CD4-positive, alpha-beta T cell treated with Interleukin-15 for 4 hours (primary cell): ENCODE data around the gene DYRK1A.
"Not testable (repeated sequence)": the region's sequence is repeated elsewhere in the genome, so short reads cannot be mapped to it uniquely, and the experiment has no call there.

ENCODE experiments used
- DNase-seq: peaks from one replicate; pipeline ENCODE4 v3.0.0-alpha.2; 2020; ENCODE audit warnings: low spot score

DYRK1A gene

DNA sequence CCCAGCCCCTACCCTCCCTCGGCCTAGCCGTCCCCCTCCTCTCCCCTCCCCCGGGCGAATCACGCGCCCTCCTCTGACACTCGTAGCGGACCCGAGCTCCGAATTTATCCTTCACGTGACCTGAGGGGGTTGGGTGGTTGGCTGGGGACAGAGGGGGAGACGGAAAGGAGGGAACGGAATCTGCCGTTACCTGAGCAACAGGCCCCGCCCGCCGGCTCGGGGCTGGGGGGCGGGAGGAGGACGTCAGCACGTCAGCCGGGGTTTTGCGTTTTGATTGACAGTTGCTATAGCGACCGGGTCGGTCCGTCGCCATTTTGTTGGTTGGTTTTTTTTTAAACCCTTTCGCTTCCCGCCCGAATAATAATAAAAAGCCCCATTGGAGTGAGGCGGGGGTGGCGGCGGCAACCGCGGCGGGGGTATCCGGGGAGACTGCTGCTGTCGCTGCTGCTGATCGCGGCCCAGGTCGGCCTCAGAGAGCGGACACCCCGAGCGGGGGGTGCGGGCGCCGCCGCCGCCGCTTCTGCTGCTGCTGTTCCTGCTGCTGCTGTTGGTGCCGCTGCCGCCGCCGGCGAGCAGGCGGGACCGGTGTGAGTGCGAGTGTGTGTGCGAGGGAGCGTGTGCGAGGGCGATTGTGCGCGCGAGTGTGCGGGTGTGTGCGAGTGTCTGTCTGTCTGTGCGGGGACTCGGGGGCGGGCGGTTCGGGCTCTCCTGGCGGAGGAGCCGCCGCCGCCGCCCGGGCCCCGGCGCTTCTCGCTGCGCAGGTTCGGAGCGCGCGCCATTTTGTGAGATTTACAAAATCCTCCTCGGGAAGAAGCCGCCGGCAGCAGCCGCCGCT lies at the start of gene DYRK1A:
DYRK1A (plus strand) TSS at position 292 of the 835 bp plus-strand sequence. CDS start 53,602 bp downstream, outside the sequence.
- DNase-seq: peak; percentile 99

DNA sequence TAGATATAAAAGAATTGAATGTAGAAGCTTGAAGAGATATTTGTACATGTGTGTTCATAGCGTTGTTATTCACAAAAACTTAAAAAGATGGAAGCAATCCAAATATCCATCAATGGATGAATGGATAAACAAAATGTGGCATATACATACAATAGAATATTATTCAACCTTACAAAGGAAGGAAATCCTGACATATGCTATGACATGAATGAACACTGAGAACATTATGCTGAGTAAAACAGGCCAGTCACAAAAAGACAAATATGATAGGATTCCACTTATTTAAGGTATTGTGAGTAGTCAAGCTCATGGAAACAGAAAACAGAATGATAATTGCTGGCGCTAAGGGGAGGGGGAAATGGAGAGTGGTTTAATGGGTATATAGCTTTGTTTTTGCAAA lies 47.0 kb upstream of the DYRK1A start:
- DNase-seq: no peak

DNA sequence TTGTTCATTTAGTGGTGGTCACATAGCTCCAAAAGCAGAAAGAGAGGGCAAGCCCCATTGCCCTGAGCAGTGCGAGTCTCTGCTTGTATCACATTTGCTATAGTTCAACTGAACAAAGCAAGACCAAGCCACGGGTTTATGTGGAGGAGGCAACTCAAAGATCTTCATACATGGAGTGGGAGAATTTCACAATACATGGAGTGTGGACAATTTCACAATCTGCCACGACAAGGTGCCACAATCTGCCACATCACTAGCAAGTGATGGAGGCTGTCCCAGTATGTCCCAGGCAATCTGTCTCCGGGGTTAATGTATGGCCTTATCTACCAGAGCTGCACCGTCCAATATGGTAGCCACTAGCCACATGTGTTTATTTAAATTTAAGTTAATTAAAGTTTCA lies 44.5 kb upstream of the DYRK1A start:
- DNase-seq: no peak

DNA sequence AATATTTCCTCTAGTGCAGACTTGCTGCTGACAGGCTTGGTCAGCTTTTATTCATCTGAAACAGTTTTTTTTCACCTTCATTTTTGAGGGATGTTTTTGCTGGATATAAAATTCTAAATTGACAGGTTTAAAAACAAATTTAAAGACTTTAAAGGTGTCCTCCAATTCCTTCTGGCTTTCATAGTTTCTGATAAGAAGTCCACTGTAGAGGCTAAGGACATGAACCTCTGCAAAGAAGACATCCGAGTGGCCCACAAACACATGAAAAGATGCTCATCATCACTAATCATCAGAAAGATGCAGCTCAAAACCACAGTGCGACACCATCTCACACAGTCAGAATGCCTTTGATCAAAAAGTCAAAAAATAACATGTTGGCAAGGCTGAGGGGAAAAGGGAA lies 42.0 kb upstream of the DYRK1A start:
- DNase-seq: no peak

DNA sequence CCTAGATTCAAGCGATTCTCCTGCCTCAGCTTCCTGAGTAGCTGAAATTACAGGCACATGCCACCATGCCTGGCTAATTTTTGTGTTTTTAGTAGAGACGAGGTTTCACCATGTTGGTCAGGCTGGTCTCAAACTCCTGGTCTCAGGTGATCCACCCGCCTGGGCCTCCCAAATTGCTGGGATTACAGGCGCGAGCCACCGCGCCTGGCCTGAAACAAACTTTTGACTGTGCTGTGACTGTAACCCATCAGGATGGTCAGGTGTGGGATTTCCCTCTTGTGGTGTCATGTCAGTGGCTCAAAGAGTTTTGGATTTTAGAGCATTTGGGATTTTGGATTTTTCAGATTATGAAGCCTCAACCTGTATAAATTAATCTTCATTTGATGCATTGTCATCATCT lies 38.4 kb upstream of the DYRK1A start:
- not testable (repeated sequence) for DNase-seq

DNA sequence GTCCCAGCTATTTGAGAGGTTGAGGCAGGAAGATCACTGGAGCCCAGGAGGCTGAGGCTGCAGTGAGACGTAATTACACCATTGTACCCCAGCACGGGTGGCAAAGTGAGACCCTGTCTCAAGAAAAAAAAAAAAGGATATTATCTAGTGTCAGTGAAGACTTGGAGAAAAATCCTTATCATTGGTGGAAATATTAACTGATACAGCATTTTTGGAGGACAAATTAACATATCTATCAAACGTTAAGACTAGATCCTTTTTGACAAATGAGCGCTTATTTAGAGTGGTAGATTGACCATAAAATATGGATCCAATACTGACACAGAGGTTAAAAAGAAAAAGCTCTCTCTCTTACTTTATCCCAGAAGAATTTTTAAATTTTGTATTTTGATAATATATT lies 35.2 kb upstream of the DYRK1A start:
- DNase-seq: no peak

DNA sequence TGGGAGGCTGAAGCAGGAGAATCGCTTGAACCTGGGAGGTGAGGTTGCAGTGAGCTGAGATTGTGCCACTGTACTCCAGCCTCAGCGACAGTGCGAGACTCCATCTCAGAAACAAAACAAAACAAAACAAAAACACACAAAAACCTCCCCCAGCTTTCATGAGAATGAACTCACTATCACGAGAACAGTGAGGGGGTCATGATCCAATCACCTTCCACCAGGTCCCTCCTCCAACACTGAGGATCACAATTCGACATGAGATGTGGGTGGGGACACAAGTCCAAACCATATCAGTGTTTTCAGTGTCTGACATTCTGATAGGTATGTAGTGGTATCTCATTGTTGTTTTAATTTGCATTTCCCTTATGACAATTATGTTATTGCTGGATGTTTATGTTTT lies 31.5 kb upstream of the DYRK1A start:
- DNase-seq: no peak

DNA sequence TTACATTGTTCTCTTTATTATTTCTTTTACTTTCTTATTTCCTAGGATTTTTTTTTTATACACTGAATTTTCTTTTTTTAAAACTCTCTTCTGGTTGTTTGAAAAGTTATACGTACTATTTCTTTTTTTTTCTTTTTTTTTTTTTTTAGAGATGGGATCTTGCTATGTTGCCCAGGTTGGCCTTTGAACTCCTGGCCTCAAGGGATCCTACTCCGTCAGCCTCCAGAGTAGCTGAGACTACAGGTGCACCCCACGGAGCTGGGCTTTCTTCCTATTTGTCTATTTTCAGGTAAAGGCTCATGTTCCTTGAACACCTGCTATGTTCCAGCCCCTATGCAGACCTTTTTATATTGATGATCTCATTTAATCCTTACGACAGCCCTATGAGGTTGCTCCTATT lies 29.4 kb upstream of the DYRK1A start:
- no peak for DNase-seq

DNA sequence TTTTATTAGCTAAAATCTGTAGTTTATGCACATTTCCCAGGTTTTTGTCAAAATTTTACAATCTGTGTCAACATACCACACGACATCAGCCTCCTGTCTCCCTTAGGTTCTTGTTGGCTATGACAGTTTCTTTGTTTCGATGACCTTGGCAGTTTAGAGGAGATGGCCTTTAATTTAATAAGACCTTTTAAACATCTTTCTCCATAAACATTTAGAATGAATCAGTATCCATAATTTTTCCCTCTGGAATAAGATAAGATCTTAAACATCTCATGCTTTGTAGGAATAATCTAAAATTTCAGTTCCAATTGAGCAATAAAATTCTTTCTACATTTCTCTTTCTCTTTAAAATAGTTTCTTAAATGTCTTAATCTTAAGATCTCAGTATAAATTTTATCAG lies 28.7 kb upstream of the DYRK1A start:
- DNase-seq: no peak

DNA sequence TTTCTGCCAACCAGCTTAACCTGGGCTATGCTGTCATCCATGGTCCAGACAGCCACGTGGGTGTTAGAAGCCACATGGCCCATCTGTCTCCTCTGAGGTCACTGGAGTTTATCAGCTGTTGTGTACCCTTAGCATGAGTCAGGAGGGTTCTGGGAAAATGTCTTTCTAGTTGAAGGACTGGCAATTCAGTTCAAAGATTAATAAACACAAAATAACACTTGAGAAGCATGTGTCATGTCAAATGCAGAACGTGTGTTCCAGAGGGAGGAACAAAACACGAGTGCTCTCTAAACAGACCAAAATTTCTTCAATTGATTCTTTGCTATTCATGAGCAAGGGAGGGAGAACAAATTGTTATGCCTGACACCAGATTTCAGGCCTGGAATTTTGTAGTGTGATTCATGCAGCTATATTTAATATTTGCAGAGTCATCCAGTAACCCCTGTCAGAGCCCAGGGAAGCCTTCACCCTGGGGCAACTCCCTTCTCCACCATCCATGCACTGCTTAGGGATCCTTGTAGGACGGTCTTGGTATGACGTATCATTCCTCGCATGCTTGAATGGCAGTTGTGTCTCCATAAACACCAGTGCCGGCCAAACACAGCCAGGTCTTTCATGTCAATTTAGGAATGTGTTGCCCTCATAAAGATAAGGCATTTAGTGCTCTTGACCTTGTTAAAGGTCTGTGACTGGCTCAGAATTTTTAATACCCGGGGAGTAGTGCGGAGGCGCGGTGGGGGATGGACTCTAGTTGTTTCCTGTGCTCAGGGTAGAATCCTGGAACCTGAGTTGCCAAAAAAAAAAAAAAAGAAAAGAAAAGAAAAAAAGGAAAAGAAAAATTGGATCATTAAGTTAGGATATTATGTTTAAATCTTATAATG lies 27.7 kb upstream of the DYRK1A start:
- DNase-seq: no peak

DNA sequence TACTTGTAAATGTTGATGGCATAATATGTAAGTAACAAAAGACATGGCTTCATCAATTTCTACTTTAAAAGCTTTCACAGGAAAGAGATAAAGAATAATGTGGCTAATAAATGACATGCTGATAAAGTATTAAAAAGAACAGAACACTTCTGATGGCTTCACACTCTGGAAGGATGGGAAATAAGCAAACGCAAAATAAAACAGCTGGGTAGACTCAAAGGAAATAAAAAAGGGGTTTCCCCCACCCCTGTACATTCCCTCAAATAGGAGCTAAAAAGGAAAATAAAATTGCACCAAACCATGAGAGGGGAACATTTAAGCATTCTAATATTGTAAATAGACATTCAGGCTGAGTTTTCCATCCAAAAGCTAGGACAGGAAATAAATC lies 27.0 kb upstream of the DYRK1A start:
- no peak for DNase-seq

DNA sequence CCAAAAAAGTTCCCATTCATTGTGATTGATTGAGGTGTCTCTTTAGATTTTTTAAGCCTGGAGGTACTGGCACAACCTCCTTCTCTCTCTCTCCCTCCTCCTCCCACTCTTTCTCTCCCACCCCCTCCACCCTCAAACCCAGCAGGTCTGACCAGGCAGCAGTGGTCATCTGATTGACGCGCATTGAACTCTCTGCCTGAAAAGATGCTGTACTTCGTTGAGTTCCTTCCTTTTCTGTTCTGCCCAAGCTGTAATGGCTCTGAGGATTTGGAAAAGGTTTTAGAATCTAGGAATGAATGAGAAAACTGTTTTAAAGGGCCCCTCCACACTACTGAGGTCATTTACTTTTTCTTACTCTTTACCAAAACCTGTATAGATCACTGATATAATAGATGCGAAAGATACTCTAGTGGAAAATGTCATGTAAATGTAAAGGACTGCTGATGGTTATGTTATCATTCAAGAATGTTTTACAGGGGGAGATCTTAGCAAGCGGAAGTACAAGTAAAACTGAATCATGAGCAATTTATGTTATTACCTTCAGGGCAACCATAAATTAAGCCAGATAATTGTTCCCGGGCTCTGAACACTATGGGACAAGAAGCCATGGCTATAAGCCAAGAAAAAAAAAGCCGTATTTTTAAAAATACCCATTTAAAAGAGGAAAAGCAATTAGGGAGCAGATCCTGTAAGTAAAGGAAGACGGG lies 25.2 kb upstream of the DYRK1A start:
- DNase-seq: no peak

DNA sequence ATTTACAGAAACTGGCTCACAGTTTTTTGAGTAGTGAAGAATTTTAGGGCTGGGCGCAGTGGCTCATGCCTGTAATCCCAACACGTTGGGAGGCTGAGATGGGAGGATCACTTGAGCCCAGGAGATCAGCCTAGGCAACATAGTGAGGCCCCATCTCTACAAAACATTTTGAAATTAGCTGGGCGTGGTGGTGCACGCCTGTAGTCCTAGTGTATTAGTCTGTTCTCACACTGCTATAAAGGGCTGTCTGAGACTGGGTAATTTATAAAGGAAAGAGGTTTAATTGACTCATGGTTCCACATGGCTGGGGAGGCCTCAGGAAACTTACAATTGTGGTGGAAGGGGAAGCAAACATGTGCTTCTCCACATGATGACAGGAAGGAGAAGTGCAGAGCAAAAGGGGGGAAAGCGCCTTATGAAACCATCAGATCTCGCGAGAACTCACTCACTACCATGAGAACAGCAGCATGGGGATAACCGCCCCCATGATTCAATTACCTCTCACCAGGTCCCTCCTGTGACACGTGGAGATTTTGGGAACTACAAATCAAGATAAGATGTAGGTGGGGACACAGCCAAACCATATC lies 24.4 kb upstream of the DYRK1A start:
- DNase-seq: no peak

DNA sequence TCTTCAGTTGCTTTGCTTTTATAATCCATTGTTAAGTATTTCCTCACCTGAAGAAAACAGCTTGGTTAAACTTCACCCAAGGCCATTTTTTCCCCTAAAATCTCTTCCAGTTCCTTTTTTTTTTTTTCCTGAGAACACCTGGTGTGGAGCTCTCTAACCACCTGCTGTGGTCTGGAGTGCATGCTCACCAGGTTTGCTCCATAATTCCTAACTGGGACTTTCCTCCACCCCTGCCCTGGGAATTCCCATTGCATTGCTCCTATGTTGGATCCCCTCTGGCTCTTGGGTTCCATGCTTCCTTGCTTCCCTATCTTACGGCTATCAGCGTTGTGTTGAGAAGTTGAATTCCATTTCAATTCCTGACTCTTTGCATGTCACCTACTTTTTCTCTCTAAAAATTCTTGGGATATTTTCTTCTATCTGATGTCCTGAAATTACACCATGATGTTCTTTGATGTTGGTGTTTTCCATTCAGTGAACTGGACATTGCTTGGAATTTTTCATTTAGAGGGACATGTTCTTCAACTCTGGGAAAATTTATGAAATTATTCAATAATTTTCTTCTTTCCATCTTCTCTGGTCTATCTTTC lies 19.6 kb upstream of the DYRK1A start:
- no peak for DNase-seq

DNA sequence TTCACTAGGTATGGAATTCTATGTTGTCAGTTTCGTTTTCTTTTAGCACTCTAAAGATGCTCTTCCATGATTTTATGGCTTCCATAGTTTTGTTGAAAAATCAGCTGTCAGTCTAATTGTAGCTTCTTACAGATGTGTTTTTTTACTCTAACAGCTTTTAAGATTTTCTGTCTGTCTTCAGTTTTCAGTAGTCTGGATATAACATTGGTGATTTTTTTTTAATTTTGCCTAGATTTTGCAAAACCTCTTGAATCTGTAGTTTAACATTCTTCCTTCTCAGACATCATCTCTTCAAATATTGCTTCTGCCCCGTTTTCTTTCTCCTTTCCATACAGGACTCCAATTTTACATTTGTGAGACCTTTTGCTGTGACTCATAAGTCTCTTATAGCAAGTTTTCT lies 17.9 kb upstream of the DYRK1A start:
- no peak for DNase-seq

DNA sequence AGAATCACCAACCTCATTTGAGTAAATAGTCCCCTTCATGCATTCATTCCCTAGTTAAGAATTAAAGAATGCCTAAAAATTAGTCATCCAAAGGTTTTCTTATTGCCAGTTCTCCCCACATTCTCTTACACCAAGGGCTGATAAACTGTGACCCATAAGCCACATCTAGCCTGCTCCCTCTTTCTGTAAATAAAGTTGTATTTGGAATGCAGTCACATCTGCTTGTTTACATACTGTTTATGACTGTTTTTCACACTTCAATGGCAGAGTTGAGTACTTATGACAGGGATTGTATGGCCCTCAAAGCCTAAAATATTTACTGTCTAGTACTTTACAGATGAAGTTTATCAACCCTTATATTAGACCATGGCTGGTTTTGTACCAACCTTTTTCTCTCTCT lies 16.1 kb upstream of the DYRK1A start:
- no peak for DNase-seq

DNA sequence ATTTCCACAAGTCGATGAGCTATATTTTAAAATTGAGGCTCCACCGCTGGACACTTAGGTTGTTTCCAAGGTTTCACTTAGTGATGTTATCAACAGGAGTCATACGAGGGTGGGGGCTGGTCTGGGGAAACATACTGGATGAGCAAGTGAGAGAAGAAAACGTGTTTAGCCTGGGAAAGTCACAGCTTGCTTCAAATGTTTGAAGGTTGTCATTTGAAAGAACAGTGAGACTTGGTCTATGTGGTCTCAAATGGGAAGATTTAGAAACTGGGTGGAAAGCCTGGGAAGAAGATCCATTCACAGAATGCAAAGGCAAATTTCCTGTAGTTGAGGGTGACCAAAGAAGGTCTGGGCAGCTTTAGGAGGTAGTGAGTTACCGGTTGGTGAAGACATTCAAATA lies 9.9 kb upstream of the DYRK1A start:
- DNase-seq: no peak

DNA sequence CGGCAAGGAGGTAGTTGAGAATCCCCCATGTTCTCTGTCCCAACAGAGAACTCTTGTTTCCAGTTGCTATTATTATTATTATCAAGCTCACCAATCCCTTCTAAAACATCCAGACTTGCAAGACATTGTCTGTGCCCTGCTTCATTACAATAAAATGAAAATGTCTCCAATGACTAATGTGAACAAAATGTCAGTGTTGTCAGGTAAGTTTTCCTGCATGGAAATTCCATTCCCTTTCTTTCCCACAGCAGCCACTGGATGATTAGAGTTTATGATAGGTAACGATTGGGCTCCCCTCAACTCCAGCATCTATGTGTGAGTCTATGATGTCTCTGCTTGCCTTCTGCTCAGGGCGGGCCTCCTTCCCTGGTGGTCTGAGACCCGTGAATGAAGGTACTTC lies 8.9 kb upstream of the DYRK1A start:
- DNase-seq: no peak

DNA sequence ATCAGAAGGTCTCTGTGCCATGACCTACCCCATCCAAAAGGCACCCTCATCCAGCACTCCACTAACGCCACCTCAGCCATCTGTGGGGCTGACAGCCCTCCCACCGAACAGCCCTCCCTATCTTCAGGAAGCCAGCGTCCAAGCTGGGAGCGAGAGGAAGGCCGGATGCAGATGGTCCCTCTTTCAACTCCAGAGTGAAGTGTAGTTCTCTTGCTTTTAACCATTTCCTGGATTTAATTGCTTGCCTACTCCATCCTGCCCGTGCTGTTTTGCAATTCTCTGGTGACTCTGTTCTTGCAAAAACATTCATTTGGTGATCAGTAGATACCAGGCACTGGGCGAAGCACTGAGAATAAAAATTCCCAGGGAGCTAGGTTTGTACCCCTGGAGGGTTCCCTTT lies 8.2 kb upstream of the DYRK1A start:
- no peak for DNase-seq

DNA sequence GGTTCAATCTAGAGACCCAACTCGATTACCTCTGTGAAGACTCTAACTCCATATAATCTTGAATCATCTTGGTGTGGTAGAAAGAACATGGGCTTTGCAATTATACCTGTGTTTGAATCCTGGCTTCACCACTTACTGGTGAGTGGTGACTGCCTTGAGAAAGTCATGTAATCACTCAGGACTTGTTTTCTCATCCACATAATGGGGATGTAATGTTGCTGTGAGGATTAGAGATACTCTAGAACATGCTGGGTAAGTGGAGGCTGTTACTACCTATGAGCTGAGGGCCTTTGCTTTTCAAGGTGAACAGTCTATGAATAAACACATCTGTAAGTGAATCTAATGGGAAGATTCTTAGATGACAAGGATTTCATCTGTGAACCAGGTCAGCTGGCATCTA lies 2.6 kb upstream of the DYRK1A start:
- no peak for DNase-seq

DNA sequence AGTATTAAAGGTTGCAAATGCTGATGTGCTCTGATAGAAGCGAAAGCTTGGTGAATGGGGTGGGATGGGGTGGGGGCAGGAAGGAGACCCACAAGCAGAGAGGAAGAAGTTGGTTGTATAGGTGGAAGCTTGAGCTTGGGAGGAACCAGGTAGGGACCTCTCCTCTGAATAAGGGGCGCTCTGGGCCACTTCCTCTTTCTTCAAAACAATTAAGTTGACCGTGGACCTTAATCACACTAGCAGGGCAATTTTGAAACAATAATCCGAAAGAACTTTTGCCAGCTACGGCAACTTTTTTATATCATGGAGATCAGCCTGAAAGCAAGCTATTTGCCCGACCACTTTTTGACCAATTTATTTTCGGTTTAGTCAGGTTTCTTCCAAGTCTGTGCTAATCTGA lies 1.9 kb upstream of the DYRK1A start:
- no peak for DNase-seq
